ENCODE results near the gene CRY2. TPM values are rescaled to one million over a fixed set of nuclear protein-coding genes. Genes with fewer than 3 reads are reported as not detected.
"Not testable (repeated sequence)": the region's sequence is repeated elsewhere in the genome, so short reads cannot be mapped to it uniquely, and the experiment has no call there.

The CRY2 gene
- total RNA-seq, 1 donor, result 70.9 TPM

GRCh38 chr11:45807792-45808238, 39.5 kb upstream of the CRY2 start:
- no peaks in the 10 kb centered on the region for H3K9me3 ChIP-seq (ENCODE audit: low read depth, low read length)
- H3K27me3 ChIP-seq (ENCODE audit: insufficient read depth, low read length), result no peaks in the 10 kb centered on the region
- peaks cover 38% of the 10 kb centered on the region for H3K4me1 ChIP-seq (ENCODE audit: insufficient read depth, low read length)
- no peak overlapping the region for H3K4me3 ChIP-seq (ENCODE audit: low read length)

- not testable (repeated sequence) for H3K27me3 ChIP-seq (ENCODE audit: insufficient read depth, low read length); H3K4me3 ChIP-seq (ENCODE audit: low read length); H3K9me3 ChIP-seq (ENCODE audit: low read depth, low read length)
- H3K4me1 ChIP-seq (ENCODE audit: insufficient read depth, low read length), result peaks cover 38% of the 10 kb centered on the region
Measured at GRCh38 chr11:45808427-45808826, 38.8 kb upstream of the CRY2 start.

GRCh38 chr11:45809456-45810395, 37.5 kb upstream of the CRY2 start:
- H3K4me3 ChIP-seq (ENCODE audit: low read length), result no peak overlapping the region
- no peaks in the 10 kb centered on the region for H3K27me3 ChIP-seq (ENCODE audit: insufficient read depth, low read length)
- no peaks in the 10 kb centered on the region for H3K9me3 ChIP-seq (ENCODE audit: low read depth, low read length)
- peaks cover 32% of the 10 kb centered on the region for H3K4me1 ChIP-seq (ENCODE audit: insufficient read depth, low read length)

GRCh38 chr11:45810431-45811108, 36.7 kb upstream of the CRY2 start:
- no peaks in the 10 kb centered on the region for H3K9me3 ChIP-seq (ENCODE audit: low read depth, low read length)
- H3K27me3 ChIP-seq (ENCODE audit: insufficient read depth, low read length), result no peaks in the 10 kb centered on the region
- no peak overlapping the region for H3K4me3 ChIP-seq (ENCODE audit: low read length)
- H3K4me1 ChIP-seq (ENCODE audit: insufficient read depth, low read length), result peaks cover 29% of the 10 kb centered on the region

- H3K9me3 ChIP-seq (ENCODE audit: low read depth, low read length), result no peaks in the 10 kb centered on the region
- no peak overlapping the region for H3K4me3 ChIP-seq (ENCODE audit: low read length)
- H3K27me3 ChIP-seq (ENCODE audit: insufficient read depth, low read length), result no peaks in the 10 kb centered on the region
- peaks cover 24% of the 10 kb centered on the region for H3K4me1 ChIP-seq (ENCODE audit: insufficient read depth, low read length)
Measured at GRCh38 chr11:45811109-45811435, 36.2 kb upstream of the CRY2 start.

- H3K27me3 ChIP-seq (ENCODE audit: insufficient read depth, low read length), result no peaks in the 10 kb centered on the region
- H3K4me3 ChIP-seq (ENCODE audit: low read length), result no peak overlapping the region
- H3K9me3 ChIP-seq (ENCODE audit: low read depth, low read length), result no peaks in the 10 kb centered on the region
- H3K4me1 ChIP-seq (ENCODE audit: insufficient read depth, low read length), result peaks cover 18% of the 10 kb centered on the region
Measured at GRCh38 chr11:45811571-45812290, 35.5 kb upstream of the CRY2 start.

- no peaks in the 10 kb centered on the region for H3K9me3 ChIP-seq (ENCODE audit: low read depth, low read length)
- H3K4me3 ChIP-seq (ENCODE audit: low read length), result no peak overlapping the region
- H3K27me3 ChIP-seq (ENCODE audit: insufficient read depth, low read length), result no peaks in the 10 kb centered on the region
- peaks cover 6% of the 10 kb centered on the region for H3K4me1 ChIP-seq (ENCODE audit: insufficient read depth, low read length)
Measured at GRCh38 chr11:45812581-45813548, 34.4 kb upstream of the CRY2 start.

GRCh38 chr11:45815747-45816146, 31.5 kb upstream of the CRY2 start:
- Histone ChIP-seq H3K27me3 (ENCODE audit: insufficient read depth, low read length) (no peaks in the 10 kb centered on the region), H3K4me1 (ENCODE audit: insufficient read depth, low read length) (no peaks in the 10 kb centered on the region), H3K9me3 (ENCODE audit: low read depth, low read length) (no peaks in the 10 kb centered on the region), H3K4me3 (ENCODE audit: low read length) (no peak overlapping the region)

- H3K4me3 ChIP-seq (ENCODE audit: low read length), result no peak overlapping the region
- no peaks in the 10 kb centered on the region for H3K9me3 ChIP-seq (ENCODE audit: low read depth, low read length)
- no peaks in the 10 kb centered on the region for H3K27me3 ChIP-seq (ENCODE audit: insufficient read depth, low read length)
- no peaks in the 10 kb centered on the region for H3K4me1 ChIP-seq (ENCODE audit: insufficient read depth, low read length)
Measured at GRCh38 chr11:45816614-45817013, 30.7 kb upstream of the CRY2 start.

- H3K9me3 ChIP-seq (ENCODE audit: low read depth, low read length), result no peaks in the 10 kb centered on the region
- no peak overlapping the region for H3K4me3 ChIP-seq (ENCODE audit: low read length)
- no peaks in the 10 kb centered on the region for H3K27me3 ChIP-seq (ENCODE audit: insufficient read depth, low read length)
- no peaks in the 10 kb centered on the region for H3K4me1 ChIP-seq (ENCODE audit: insufficient read depth, low read length)
Measured at GRCh38 chr11:45817191-45817590, 30.1 kb upstream of the CRY2 start.

GRCh38 chr11:45818961-45819605, 28.2 kb upstream of the CRY2 start:
- Histone ChIP-seq H3K4me3 (ENCODE audit: low read length) (no peak overlapping the region), H3K9me3 (ENCODE audit: low read depth, low read length) (no peaks in the 10 kb centered on the region), H3K27me3 (ENCODE audit: insufficient read depth, low read length) (no peaks in the 10 kb centered on the region), H3K4me1 (ENCODE audit: insufficient read depth, low read length) (no peaks in the 10 kb centered on the region)

- Histone ChIP-seq H3K9me3 (ENCODE audit: low read depth, low read length) (no peaks in the 10 kb centered on the region), H3K27me3 (ENCODE audit: insufficient read depth, low read length) (no peaks in the 10 kb centered on the region), H3K4me3 (ENCODE audit: low read length) (no peak overlapping the region), H3K4me1 (ENCODE audit: insufficient read depth, low read length) (no peaks in the 10 kb centered on the region)
Measured at GRCh38 chr11:45820211-45820857, 26.9 kb upstream of the CRY2 start.

- H3K9me3 ChIP-seq (ENCODE audit: low read depth, low read length); H3K4me3 ChIP-seq (ENCODE audit: low read length); H3K4me1 ChIP-seq (ENCODE audit: insufficient read depth, low read length): not testable (repeated sequence)
- peaks cover 12% of the 10 kb centered on the region for H3K27me3 ChIP-seq (ENCODE audit: insufficient read depth, low read length)
Measured at GRCh38 chr11:45826492-45826891, 20.8 kb upstream of the CRY2 start.

Measured in mononuclear cell (primary cell).